IMR-90 (cell line): ENCODE results near the gene MZT2A.
"Not testable (repeated sequence)": the region's sequence is repeated elsewhere in the genome, so short reads cannot be mapped to it uniquely, and the experiment has no call there.

ENCODE experiments used
- BHLHE40 ChIP-seq: fragments of 150-350 bp; IDR thresholded peaks from 2 replicates; pipeline ENCODE4 v1.6.1; 2016; ENCODE audit warnings: mild to moderate bottlenecking, low read depth, low read length
- CEBPB ChIP-seq: IDR thresholded peaks from 2 replicates; pipeline ENCODE4 v1.6.1; 2012; ENCODE audit warnings: low read depth, low read length, improper control_type of control experiment
- FOS ChIP-seq: fragments of 150-350 bp; IDR thresholded peaks from 2 replicates; pipeline ENCODE4 v1.6.1; 2016; ENCODE audit warnings: low read depth, low read length
- MAFK ChIP-seq: IDR thresholded peaks from 2 replicates; pipeline ENCODE4 v1.6.1; 2012; ENCODE audit warnings: low read depth, low read length, improper control_type of control experiment
- MAZ ChIP-seq: IDR thresholded peaks from 2 replicates; pipeline ENCODE4 v1.6.1; 2012; ENCODE audit warnings: low read depth, mild to moderate bottlenecking, low read length, improper control_type of control experiment, moderate library complexity, borderline replicate concordance
- MXI1 ChIP-seq: IDR thresholded peaks from 2 replicates; pipeline ENCODE4 v1.6.1; 2012; ENCODE audit warnings: low read depth, mild to moderate bottlenecking, low read length, moderate library complexity, borderline replicate concordance
- NFE2L2 ChIP-seq: fragments of 150-350 bp; IDR thresholded peaks from 2 replicates; pipeline ENCODE4 v1.6.1; 2016; ENCODE audit warnings: low read depth, mild to moderate bottlenecking, low read length
- POLR2A ChIP-seq: IDR thresholded peaks from 2 replicates; pipeline ENCODE4 v1.6.1; 2012; ENCODE audit warnings: mild to moderate bottlenecking, low read depth, low read length
- RAD21 ChIP-seq: IDR thresholded peaks from 2 replicates; pipeline ENCODE4 v1.6.1; 2012; ENCODE audit warnings: low read length, improper control_type of control experiment
- RFX5 ChIP-seq: IDR thresholded peaks from 2 replicates; pipeline ENCODE4 v1.8.0; 2012; ENCODE audit warnings: low read depth, mild to moderate bottlenecking, low read length, moderate library complexity
- SMC3 ChIP-seq: fragments of 150-350 bp; IDR thresholded peaks from 2 replicates; pipeline ENCODE4 v1.6.1; 2016; ENCODE audit warnings: low read depth, mild to moderate bottlenecking, antibody characterized with exemption, low read length, moderate library complexity
- TF ChIP-seq, protein P1 (sequence below): fragments of 150-350 bp; IDR thresholded peaks from 2 replicates; pipeline ENCODE4 v1.6.1; 2016; ENCODE audit warnings: low read depth, mild to moderate bottlenecking, low read length, moderate library complexity, borderline replicate concordance
- TF ChIP-seq, protein P2 (sequence below): conservative IDR thresholded peaks from 2 replicates; pipeline ENCODE4 v1.5.1; 2012; ENCODE audit warnings: mild to moderate bottlenecking, low read depth, low read length, improper control_type of control experiment

DNA sequence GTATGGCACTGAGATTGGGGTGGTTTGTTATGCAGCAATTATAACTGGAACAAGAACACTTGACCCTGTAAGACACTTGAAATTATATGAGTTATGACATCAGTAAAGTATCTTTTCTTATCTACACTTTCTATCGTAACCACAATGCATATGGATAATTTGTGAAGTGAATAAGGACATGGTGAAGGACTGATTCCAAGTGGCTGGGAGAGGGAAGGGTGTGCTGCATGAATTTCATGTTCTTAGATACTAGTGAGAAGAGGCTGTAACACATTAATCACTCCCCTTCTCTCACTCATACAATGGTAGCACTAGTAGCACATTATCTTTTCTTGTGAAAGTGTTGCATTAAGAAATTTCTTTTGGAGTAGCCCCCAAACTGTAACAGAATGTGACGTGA is 37.3 kb downstream of the MZT2A start:
- TF ChIP-seq POLR2A, NFE2L2, RFX5, CEBPB, MXI1, MAFK, BHLHE40, SMC3, RAD21, MAZ, FOS: not testable (repeated sequence)
- TF ChIP-seq, protein P1, sequence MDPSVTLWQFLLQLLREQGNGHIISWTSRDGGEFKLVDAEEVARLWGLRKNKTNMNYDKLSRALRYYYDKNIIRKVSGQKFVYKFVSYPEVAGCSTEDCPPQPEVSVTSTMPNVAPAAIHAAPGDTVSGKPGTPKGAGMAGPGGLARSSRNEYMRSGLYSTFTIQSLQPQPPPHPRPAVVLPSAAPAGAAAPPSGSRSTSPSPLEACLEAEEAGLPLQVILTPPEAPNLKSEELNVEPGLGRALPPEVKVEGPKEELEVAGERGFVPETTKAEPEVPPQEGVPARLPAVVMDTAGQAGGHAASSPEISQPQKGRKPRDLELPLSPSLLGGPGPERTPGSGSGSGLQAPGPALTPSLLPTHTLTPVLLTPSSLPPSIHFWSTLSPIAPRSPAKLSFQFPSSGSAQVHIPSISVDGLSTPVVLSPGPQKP = not testable (repeated sequence)
- TF ChIP-seq, protein P2, sequence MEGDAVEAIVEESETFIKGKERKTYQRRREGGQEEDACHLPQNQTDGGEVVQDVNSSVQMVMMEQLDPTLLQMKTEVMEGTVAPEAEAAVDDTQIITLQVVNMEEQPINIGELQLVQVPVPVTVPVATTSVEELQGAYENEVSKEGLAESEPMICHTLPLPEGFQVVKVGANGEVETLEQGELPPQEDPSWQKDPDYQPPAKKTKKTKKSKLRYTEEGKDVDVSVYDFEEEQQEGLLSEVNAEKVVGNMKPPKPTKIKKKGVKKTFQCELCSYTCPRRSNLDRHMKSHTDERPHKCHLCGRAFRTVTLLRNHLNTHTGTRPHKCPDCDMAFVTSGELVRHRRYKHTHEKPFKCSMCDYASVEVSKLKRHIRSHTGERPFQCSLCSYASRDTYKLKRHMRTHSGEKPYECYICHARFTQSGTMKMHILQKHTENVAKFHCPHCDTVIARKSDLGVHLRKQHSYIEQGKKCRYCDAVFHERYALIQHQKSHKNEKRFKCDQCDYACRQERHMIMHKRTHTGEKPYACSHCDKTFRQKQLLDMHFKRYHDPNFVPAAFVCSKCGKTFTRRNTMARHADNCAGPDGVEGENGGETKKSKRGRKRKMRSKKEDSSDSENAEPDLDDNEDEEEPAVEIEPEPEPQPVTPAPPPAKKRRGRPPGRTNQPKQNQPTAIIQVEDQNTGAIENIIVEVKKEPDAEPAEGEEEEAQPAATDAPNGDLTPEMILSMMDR = not testable (repeated sequence)
